ENCODE data around the gene STX18. TPM values are rescaled to one million over a fixed set of nuclear protein-coding genes. Genes with fewer than 3 reads are reported as not detected.

Gene STX18
- total RNA-seq, 4 donors from 2014 or later = 9.2 to 56.9 (median 42.1) TPM

- in situ Hi-C loops (cut with MboI; ENCODE audit: low pct_ligation_motif_present in 1 of 4, low pct_unique_long_range_greater_than_20kb in 1 of 4, low sequenced_read_pairs in 3 of 4) (no loop called here), intact Hi-C loops (cut with DNase I; ENCODE audit: low total_unique reads) (no loop called here)
- no peak for TF ChIP-seq CTCF (IDR thresholded peaks at IDR 0.05)
- no peak for TF ChIP-seq POLR2A (IDR thresholded peaks at IDR 0.05)
- no peak for TF ChIP-seq POLR2AphosphoS5 (IDR thresholded peaks at IDR 0.05)
- TF ChIP-seq EP300 (IDR thresholded peaks at IDR 0.05; ENCODE audit: low read depth) = no peak
- Histone ChIP-seq H3K9me3 (no peaks in the 10 kb centered on the region), H3K27me3 (no peaks in the 10 kb centered on the region), H3K27ac (no peak overlapping the region), H3K4me1 (no peaks in the 10 kb centered on the region), H3K4me3 (no peak overlapping the region), H3K36me3 (peaks cover 0 to 22% (median 5%) of the 10 kb centered on the region in 4 donors)
- no peak for DNase-seq
- WGBS, 2 donors (ENCODE audit: low coverage in 1 of 2) = 87% methylated on average over 5 of the region's 5 CpGs; no CpG with 5 or more reads in 1 of the 2 donors
Observed at GRCh38 chr4:4427886-4428285, 114.0 kb downstream of the STX18 start.

GRCh38 chr4:4427121-4427870, 114.6 kb downstream of the STX18 start:
- intact Hi-C loops (cut with DNase I; ENCODE audit: low total_unique reads) = no loop called here
- Histone ChIP-seq H3K4me3 (no peak overlapping the region), H3K36me3 (peaks cover 0 to 23% (median 4%) of the 10 kb centered on the region in 4 donors), H3K4me1 (no peaks in the 10 kb centered on the region), H3K27me3 (no peaks in the 10 kb centered on the region), H3K9me3 (no peaks in the 10 kb centered on the region), H3K27ac (no peak overlapping the region)
- TF ChIP-seq POLR2A (IDR thresholded peaks at IDR 0.05) (no peak), POLR2AphosphoS5 (IDR thresholded peaks at IDR 0.05) (no peak), CTCF (IDR thresholded peaks at IDR 0.05) (no peak), EP300 (IDR thresholded peaks at IDR 0.05; ENCODE audit: low read depth) (no peak)
- in situ Hi-C loops (cut with MboI; ENCODE audit: low pct_ligation_motif_present in 1 of 4, low pct_unique_long_range_greater_than_20kb in 1 of 4, low sequenced_read_pairs in 3 of 4) = no loop called here
- WGBS, 2 donors (ENCODE audit: low coverage in 1 of 2) = 86 to 100% methylated on average over 2 to 12 of the region's 12 CpGs
- no peak for DNase-seq

GRCh38 chr4:4426511-4427120, 115.2 kb downstream of the STX18 start:
- no peaks in the 10 kb centered on the region for H3K9me3 ChIP-seq
- no peak overlapping the region for H3K27ac ChIP-seq
- no peaks in the 10 kb centered on the region for H3K4me1 ChIP-seq
- in situ Hi-C loops (cut with MboI; ENCODE audit: low pct_ligation_motif_present in 1 of 4, low pct_unique_long_range_greater_than_20kb in 1 of 4, low sequenced_read_pairs in 3 of 4) (no loop called here), intact Hi-C loops (cut with DNase I; ENCODE audit: low total_unique reads) (no loop called here)
- no peaks in the 10 kb centered on the region for H3K27me3 ChIP-seq
- TF ChIP-seq EP300 (IDR thresholded peaks at IDR 0.05; ENCODE audit: low read depth) = no peak
- no peak for TF ChIP-seq POLR2A (IDR thresholded peaks at IDR 0.05)
- TF ChIP-seq CTCF (IDR thresholded peaks at IDR 0.05) = no peak
- TF ChIP-seq POLR2AphosphoS5 (IDR thresholded peaks at IDR 0.05) = no peak
- peaks cover 0 to 26% (median 4%) of the 10 kb centered on the region in 4 donors for H3K36me3 ChIP-seq
- H3K4me3 ChIP-seq = no peak overlapping the region
- 93% methylated on average over 11 of the region's 11 CpGs; no CpG with 5 or more reads in 1 of the 2 donors for WGBS, 2 donors (ENCODE audit: low coverage in 1 of 2)
- no peak for DNase-seq

- no peaks in the 10 kb centered on the region for H3K4me1 ChIP-seq
- H3K4me3 ChIP-seq = no peak overlapping the region
- no peak overlapping the region for H3K27ac ChIP-seq
- no peaks in the 10 kb centered on the region for H3K9me3 ChIP-seq
- no peak for TF ChIP-seq POLR2A (IDR thresholded peaks at IDR 0.05)
- no peak for TF ChIP-seq CTCF (IDR thresholded peaks at IDR 0.05)
- no peak for TF ChIP-seq EP300 (IDR thresholded peaks at IDR 0.05; ENCODE audit: low read depth)
- no peak for TF ChIP-seq POLR2AphosphoS5 (IDR thresholded peaks at IDR 0.05)
- in situ Hi-C loops (cut with MboI; ENCODE audit: low pct_ligation_motif_present in 1 of 4, low pct_unique_long_range_greater_than_20kb in 1 of 4, low sequenced_read_pairs in 3 of 4) (no loop called here), intact Hi-C loops (cut with DNase I; ENCODE audit: low total_unique reads) (no loop called here)
- WGBS, 2 donors (ENCODE audit: low coverage in 1 of 2) = 86 to 88% methylated on average over 5 to 7 of the region's 7 CpGs
- H3K36me3 ChIP-seq = peaks cover 0 to 35% (median 5%) of the 10 kb centered on the region in 4 donors
- DNase-seq = no peak
- H3K27me3 ChIP-seq = no peaks in the 10 kb centered on the region
Observed at GRCh38 chr4:4425696-4426095, 116.2 kb downstream of the STX18 start.
